H1 (cell line): Measurements from ENCODE around the gene PACSIN1. TPM values are rescaled to one million over a fixed set of nuclear protein-coding genes. Genes with fewer than 3 reads are reported as not detected.

Experiments used
- CTCF ChIA-PET: fragments of 300-600 bp; sonication (Branson Sonifier 250); formaldehyde crosslinking; loops from one replicate; lab custom pipeline; 2021; ENCODE audit not compliant: partially characterized antibody; lab: Charles Lee
- POLR2A ChIA-PET: fragments of 300-600 bp; sonication (Branson Sonifier 250); formaldehyde crosslinking; loops from one replicate; lab custom pipeline; 2021; ENCODE audit warnings: inconsistent platforms; ENCODE audit not compliant: partially characterized antibody; lab: Charles Lee
- DNase-seq, 2 experiments: peaks; one replicate each; pipeline versions ENCODE4 v3.0.0 to v3.0.0-alpha.2; 2010 to 2022; ENCODE audit warnings: low spot score in 2 of 2, low read depth in 1 of 2, mixed read lengths in 1 of 2
- FAIRE-seq: peaks from 2 replicates; lab custom pipeline; 2011; peaks lifted over from hg19 to GRCh38; lab: Jason Lieb, UNC
- H2AFZ ChIP-seq: 2 replicates; pipeline ENCODE4 v1.8.1; 2012; ENCODE audit warnings: low read length, inconsistent platforms
- H2AK5ac ChIP-seq: 2 replicates; pipeline ENCODE4 v1.6.1; 2013; ENCODE audit warnings: low read depth, low read length
- H2BK120ac ChIP-seq: replicated peaks from 2 replicates; pipeline ENCODE3; 2013; ENCODE audit warnings: low read depth, low read length, inconsistent platforms
- H2BK12ac ChIP-seq: 2 replicates; pipeline ENCODE4 v1.6.1; 2013; ENCODE audit warnings: low read depth, low read length
- H2BK15ac ChIP-seq: 2 replicates; pipeline ENCODE4 v1.6.1; 2013; ENCODE audit warnings: low read length
- H2BK20ac ChIP-seq: 2 replicates; pipeline ENCODE4 v1.6.1; 2013; ENCODE audit warnings: low read length
- H2BK5ac ChIP-seq: 2 replicates; pipeline ENCODE4 v1.6.1; 2013; ENCODE audit warnings: low read depth, low read length
- H3K14ac ChIP-seq: 2 replicates; pipeline ENCODE4 v1.6.1; 2013; ENCODE audit warnings: inconsistent platforms; ENCODE audit not compliant: insufficient read length
- H3K18ac ChIP-seq: 2 replicates; pipeline ENCODE4 v1.6.1; 2013; ENCODE audit warnings: low read length; ENCODE audit errors: extremely low read depth
- H3K23ac ChIP-seq: 2 replicates; pipeline ENCODE4 v1.6.1; 2013; ENCODE audit warnings: inconsistent platforms; ENCODE audit not compliant: insufficient read length
- H3K23me2 ChIP-seq: 2 replicates; pipeline ENCODE4 v1.6.1; 2013; ENCODE audit warnings: low read depth, low read length
- H3K27ac ChIP-seq: 2 replicates; pipeline ENCODE4 v1.6.1; 2011; ENCODE audit warnings: low read depth, low read length, inconsistent platforms
- H3K27me3 ChIP-seq, 4 experiments: replicated peaks in 1 of 4; 1 replicate in 1 of 4; 2 replicates in 3 of 4; pipeline versions ENCODE4 v1.6.1 to v1.8.1; 2011 to 2013; ENCODE audit warnings: low read length in 3 of 4, mild to moderate bottlenecking in 3 of 4, inconsistent platforms in 2 of 4, mixed read lengths in 2 of 4, moderate library complexity in 1 of 4; ENCODE audit not compliant: control insufficient read depth in 3 of 4, insufficient read depth in 3 of 4; ENCODE audit errors: extremely low read depth in 1 of 4
- H3K36me3 ChIP-seq, 4 experiments: 2 replicates each; pipeline versions ENCODE4 v1.6.1 to v1.8.1; 2011 to 2013; ENCODE audit warnings: mild to moderate bottlenecking in 4 of 4, low read length in 3 of 4, moderate library complexity in 2 of 4, control low read depth in 1 of 4, inconsistent platforms in 1 of 4; ENCODE audit not compliant: insufficient read depth in 4 of 4, control insufficient read depth in 2 of 4
- H3K4ac ChIP-seq: replicated peaks from 2 replicates; pipeline ENCODE3; 2013; ENCODE audit warnings: low read length, low read depth, mixed read lengths, inconsistent platforms; ENCODE audit not compliant: insufficient read length
- H3K4me1 ChIP-seq, 4 experiments: replicated peaks in 1 of 4; 1 replicate in 1 of 4; 2 replicates in 3 of 4; pipeline versions ENCODE4 v1.6.1 to v1.8.1; 2011 to 2013; ENCODE audit warnings: low read length in 3 of 4, inconsistent platforms in 2 of 4, mixed read lengths in 1 of 4; ENCODE audit not compliant: insufficient read depth in 4 of 4, control insufficient read depth in 3 of 4
- H3K4me2 ChIP-seq, 2 experiments: 2 replicates each; pipeline versions ENCODE4 v1.6.1 to v1.8.1; 2011 to 2013; ENCODE audit warnings: low read depth in 2 of 2, low read length in 2 of 2, control low read depth in 1 of 2, inconsistent platforms in 1 of 2, mild to moderate bottlenecking in 1 of 2; ENCODE audit not compliant: insufficient read depth in 1 of 2
- H3K4me3 ChIP-seq, 4 experiments: fragments of 200-600, 300-600 bp in 1 of 4; sonication (generic), shearing (Covaris generic), sonication (Bioruptor Twin) in 1 of 4; 2 replicates each; pipeline versions ENCODE4 v1.5.1 to v1.8.1; 2011 to 2016; ENCODE audit warnings: low read length in 4 of 4, low read depth in 3 of 4, control low read depth in 2 of 4, inconsistent platforms in 2 of 4, mild to moderate bottlenecking in 2 of 4, mixed read lengths in 1 of 4, moderate library complexity in 1 of 4; ENCODE audit not compliant: insufficient read depth in 2 of 4; ENCODE audit errors: extremely low read depth in 1 of 4
- H3K56ac ChIP-seq: replicated peaks from 2 replicates; pipeline ENCODE3; 2013; ENCODE audit warnings: low read depth, mild to moderate bottlenecking, mixed read lengths, low read length, inconsistent platforms; ENCODE audit not compliant: insufficient read length
- H3K79me1 ChIP-seq: 2 replicates; pipeline ENCODE4 v1.6.1; 2013; ENCODE audit warnings: low read depth, low read length, control low read depth
- H3K79me2 ChIP-seq, 2 experiments: 2 replicates each; pipeline versions ENCODE4 v1.6.1 to v1.8.1; 2012 to 2013; ENCODE audit warnings: low read length in 2 of 2, mild to moderate bottlenecking in 2 of 2, inconsistent platforms in 1 of 2; ENCODE audit not compliant: insufficient read depth in 2 of 2, control insufficient read depth in 1 of 2
- H3K9ac ChIP-seq, 4 experiments: replicated peaks in 1 of 4; 1 replicate in 1 of 4; 2 replicates in 3 of 4; pipeline versions ENCODE4 v1.6.1 to v1.8.1; 2011 to 2013; ENCODE audit warnings: low read depth in 3 of 4, low read length in 3 of 4, control low read depth in 2 of 4, mild to moderate bottlenecking in 2 of 4, moderate library complexity in 2 of 4, inconsistent platforms in 1 of 4; ENCODE audit errors: extremely low read depth in 1 of 4
- H3K9me3 ChIP-seq, 2 experiments: 2 replicates each; pipeline versions ENCODE4 v1.6.1 to v1.8.1; 2012 to 2013; ENCODE audit warnings: mild to moderate bottlenecking in 2 of 2, moderate library complexity in 2 of 2, control low read depth in 1 of 2, inconsistent platforms in 1 of 2, low read depth in 1 of 2, low read length in 1 of 2, mixed read lengths in 1 of 2; ENCODE audit not compliant: insufficient read depth in 2 of 2
- H4K20me1 ChIP-seq, 2 experiments: replicated peaks in 1 of 2; 2 replicates each; pipeline versions ENCODE3 to v1.8.1; 2011 to 2013; ENCODE audit warnings: inconsistent platforms in 2 of 2, low read length in 2 of 2, mild to moderate bottlenecking in 1 of 2; ENCODE audit not compliant: insufficient read depth in 2 of 2, control insufficient read depth in 1 of 2
- H4K5ac ChIP-seq: 2 replicates; pipeline ENCODE4 v1.6.1; 2013; ENCODE audit warnings: low read length, low read depth, mixed read lengths, inconsistent platforms; ENCODE audit not compliant: insufficient read length
- H4K8ac ChIP-seq: 2 replicates; pipeline ENCODE4 v1.8.0; 2013; ENCODE audit warnings: mild to moderate bottlenecking, moderate library complexity, low read length, inconsistent platforms; ENCODE audit not compliant: insufficient read depth; ENCODE audit errors: extremely low read depth
- H4K91ac ChIP-seq: replicated peaks from 2 replicates; pipeline ENCODE3; 2013; ENCODE audit warnings: low read length, mixed read lengths, inconsistent platforms; ENCODE audit not compliant: insufficient read length
- GABPA ChIP-seq: IDR thresholded peaks from 2 replicates; pipeline ENCODE4 v1.6.1; 2011; ENCODE audit warnings: mild to moderate bottlenecking, low read length, moderate library complexity, borderline replicate concordance; ENCODE audit not compliant: insufficient read depth
- HDAC2 ChIP-seq, 2 experiments: fragments of 300-600 bp in 1 of 2; sonication (generic) in 1 of 2; IDR thresholded peaks; 2 replicates each; pipeline ENCODE4 v1.6.1; 2011 to 2012; ENCODE audit warnings: low read depth in 2 of 2, low read length in 2 of 2, mild to moderate bottlenecking in 2 of 2, moderate library complexity in 2 of 2, borderline replicate concordance in 1 of 2, inconsistent platforms in 1 of 2
- JUN ChIP-seq: IDR thresholded peaks from 2 replicates; pipeline ENCODE4 v1.6.1; 2011; ENCODE audit warnings: low read depth, mild to moderate bottlenecking, improper control_type of control experiment, low read length
- KDM1A ChIP-seq: fragments of 200-600, 300-600 bp; sonication (generic); IDR thresholded peaks from 2 replicates; pipeline ENCODE4 v1.7.1; 2016; ENCODE audit warnings: mild to moderate bottlenecking, low read length, borderline replicate concordance
- KDM5A ChIP-seq: fragments of 200-600 bp; IDR thresholded peaks from 2 replicates; pipeline ENCODE4 v1.7.1; 2012; ENCODE audit warnings: mild to moderate bottlenecking, low read length, inconsistent platforms, mixed read lengths
- PHF8 ChIP-seq: fragments of 200-600 bp; sonication (generic); conservative IDR thresholded peaks from 2 replicates; pipeline ENCODE4 v1.7.1; 2012; ENCODE audit warnings: low read depth, mild to moderate bottlenecking, inconsistent platforms, low read length, moderate library complexity
- POLR2AphosphoS5 ChIP-seq: IDR thresholded peaks from 2 replicates; pipeline ENCODE4 v1.6.1; 2011; ENCODE audit warnings: low read depth, low read length
- RBBP5 ChIP-seq: IDR thresholded peaks from 2 replicates; pipeline ENCODE4 v1.7.1; 2012; ENCODE audit warnings: low read depth, mild to moderate bottlenecking, inconsistent platforms, low read length, moderate library complexity, borderline replicate concordance
- SIN3A ChIP-seq, 2 experiments: IDR thresholded peaks in 1 of 2; conservative IDR thresholded peaks in 1 of 2; 2 replicates each; pipeline ENCODE4 v1.6.1; 2011 to 2012; ENCODE audit warnings: low read length in 2 of 2, improper control_type of control experiment in 1 of 2, low read depth in 1 of 2, mild to moderate bottlenecking in 1 of 2
- SP1 ChIP-seq: IDR thresholded peaks from 2 replicates; pipeline ENCODE4 v1.6.1; 2011; ENCODE audit warnings: low read depth, low read length
- SRF ChIP-seq: IDR thresholded peaks from 2 replicates; pipeline ENCODE4 v1.6.1; 2011; ENCODE audit warnings: mild to moderate bottlenecking, low read depth, low read length, moderate library complexity
- WGBS, 2 experiments: shearing (Covaris generic) in 1 of 2; methylation state at CpG; one replicate each; pipeline versions ENCODE4 v1.1.6 to v1.1.7; 2013 to 2015; ENCODE audit warnings: low lambda C conversion rate in 2 of 2, mixed read lengths in 2 of 2, inconsistent platforms in 1 of 2, low coverage in 1 of 2, missing lambda C conversion rate in 1 of 2; ENCODE audit not compliant: insufficient replicate concordance in 2 of 2, insufficient coverage in 1 of 2, insufficient read length in 1 of 2; ENCODE audit errors: extremely low coverage in 1 of 2, missing lambda C conversion rate in 1 of 2; 5-methylcytosine and 5-hydroxymethylcytosine counted together
- polyA plus RNA-seq, 7 experiments: library from polyadenylated mRNA; depleted of rRNA in 3 of 7; stranded (reverse) in 5 of 7; unstranded in 2 of 7; fragments of >200 nt in 5 of 7; fragments of 200-250 nt in 2 of 7; gene quantifications; 1 replicate in 5 of 7; 2 replicates in 1 of 7; 4 replicates in 1 of 7; pipeline versions ENCODE4 v1.2.1 to v1.2.3, GENCODE V29; 2011 to 2013; ENCODE audit warnings: missing spikeins in 2 of 7, mixed read lengths in 2 of 7
- total RNA-seq: library from RNA; stranded (reverse); fragmentation: NEBNext Ultra II Directional; extraction: Animal tissue kit (Norgen Biotek cat#: 25700); gene quantifications from 2 replicates; pipeline ENCODE4 v1.2.1, GENCODE V29; 2021

Gene PACSIN1
- total and polyA plus RNA-seq, 2 of the 8 experiments (the other 6 are each of a cell fraction or from before 2014, with no cell fraction given): 5.9 to 11.1 TPM

DNA sequence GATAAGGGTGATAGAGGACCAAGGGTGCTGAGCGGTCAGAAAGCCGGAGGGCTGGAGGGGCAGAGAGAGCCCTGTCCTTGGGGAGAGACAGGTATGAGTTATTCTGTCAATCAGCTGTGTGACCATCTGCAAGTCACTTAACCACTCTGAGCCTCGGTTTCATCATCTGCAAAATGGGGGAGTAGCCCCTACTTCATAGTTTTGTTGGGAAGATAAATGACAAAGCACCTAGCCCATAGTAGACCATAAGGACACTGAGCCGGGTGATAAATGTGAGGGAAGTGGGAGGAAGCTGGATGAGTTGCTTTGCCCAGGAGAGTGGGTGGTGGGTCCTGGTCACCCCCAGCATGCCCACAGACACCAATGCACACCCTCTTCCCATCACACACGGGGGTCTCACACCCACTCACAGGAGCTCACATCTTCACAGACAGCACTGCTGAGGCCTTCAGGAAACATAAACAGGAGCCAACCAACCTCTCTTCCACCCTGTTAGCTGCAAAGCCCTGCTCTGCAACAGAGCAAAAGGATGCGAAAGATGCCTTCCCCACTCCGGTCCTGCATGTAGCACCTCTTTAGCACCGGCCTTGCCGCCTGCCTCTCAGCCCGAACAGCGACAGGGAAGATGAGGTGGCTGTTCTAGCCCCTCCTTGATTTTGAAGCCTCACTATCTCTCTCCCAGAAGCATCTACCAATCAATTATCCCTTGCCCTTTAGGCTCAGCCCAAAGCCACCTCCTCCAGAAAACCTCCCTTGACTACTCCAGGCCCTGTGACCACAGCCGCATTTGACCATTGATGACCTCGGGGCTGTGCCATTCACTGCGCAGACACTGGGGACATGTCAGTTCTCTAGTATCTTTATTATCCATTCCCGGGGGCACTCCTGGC lies 71.3 kb downstream of the PACSIN1 start:
- Histone ChIP-seq H2AFZ (no peak overlapping the region), H2AK5ac (0 out of 2 replicates have a peak overlapping the region, but pooled peaks have one; percentile 10), H3K14ac (no peak overlapping the region), H3K9me3 (no peaks in the 10 kb centered on the region), H3K36me3 (no peaks in the 10 kb centered on the region), H4K8ac (no peak overlapping the region), H3K79me2 (no peaks in the 10 kb centered on the region), H2BK5ac (no peak overlapping the region), H3K27me3 (no peaks in the 10 kb centered on the region), H3K9ac (no peak overlapping the region), H3K18ac (no peak overlapping the region), H2BK12ac (peak overlapping the region; percentile 50; the same call in 1 of the 2 replicates), H3K79me1 (no peaks in the 10 kb centered on the region), H2BK120ac (no peak overlapping the region), H3K4ac (no peak overlapping the region), H3K23me2 (no peaks in the 10 kb centered on the region), H2BK15ac (0 out of 2 replicates have a peak overlapping the region, but pooled peaks have one; percentile 72), H4K91ac (no peak overlapping the region), H3K27ac (no peak overlapping the region), H2BK20ac (0 out of 2 replicates have a peak overlapping the region, but pooled peaks have one; percentile 48), H3K56ac (no peak overlapping the region), H3K4me2 (no peak overlapping the region), H3K23ac (no peak overlapping the region), H4K20me1 (no peaks in the 10 kb centered on the region), H3K4me1 (peaks cover 0 to 4% (median 2%) of the 10 kb centered on the region in 4 experiments; a peak in 4 of 7 replicates), H3K4me3 (no peak overlapping the region), H4K5ac (no peak overlapping the region)
- ChIA-PET POLR2A (interaction anchor here (0.7 kb wide), 1 partner anchor 18 kb away, joined by 3 read pairs; no protein-coding TSS in a partner anchor), CTCF (interaction anchor here (0.6 to 3.9 kb wide), 7 partner anchors 8 to 480 kb away, joined by 3 to 16 read pairs (median 4); no protein-coding TSS in a partner anchor)
- FAIRE-seq: no peak
- WGBS, 2 experiments: 92% methylated on average over 15 of the region's 15 CpGs; no CpG with 5 or more reads in 1 of the 2 experiments
- DNase-seq: no peak
- TF ChIP-seq SP1 (no peak), KDM1A (peak; percentile 92), RBBP5 (no peak), GABPA (no peak), SIN3A (conservative IDR thresholded peaks at IDR 0.05 in 1 of 2, IDR thresholded peaks at IDR 0.05 in 1 of 2; ENCODE audit: low read depth in 1 of 2, low read length in 2 of 2) (no peak), POLR2AphosphoS5 (no peak), HDAC2 (IDR thresholded peaks at IDR 0.05; ENCODE audit: borderline replicate concordance in 1 of 2, low read depth in 2 of 2, low read length in 2 of 2) (peak in 1 of 2 experiments; percentile 68; a peak in 1 of 4 replicates), KDM5A (no peak), JUN (no peak), PHF8 (no peak), SRF (no peak)
